Stomach smooth muscle (tissue), 2 donors: ENCODE measurements around the gene NXPE3.

Source experiments
- H3K27ac ChIP-seq: one replicate; pipeline ENCODE4 v1.7.0; 2013; ENCODE audit warnings: mild to moderate bottlenecking, low read length, inconsistent platforms
- H3K27me3 ChIP-seq, 2 donors: one replicate each; pipeline ENCODE4 v1.7.0; 2013; ENCODE audit warnings: low read length in 2 of 2; ENCODE audit not compliant: insufficient read depth in 2 of 2, control insufficient read depth in 1 of 2
- H3K36me3 ChIP-seq, 2 donors: one replicate each; pipeline ENCODE4 v1.7.0; 2013; ENCODE audit warnings: low read length in 2 of 2; ENCODE audit not compliant: control insufficient read depth in 2 of 2, insufficient read depth in 2 of 2
- H3K4me1 ChIP-seq: one replicate; pipeline ENCODE4 v1.7.0; 2013; ENCODE audit warnings: low read length; ENCODE audit not compliant: control insufficient read depth, insufficient read depth
- H3K4me3 ChIP-seq, 2 donors: one replicate each; pipeline ENCODE4 v1.7.0; 2013; ENCODE audit warnings: low read length in 2 of 2
- H3K9ac ChIP-seq, 2 donors: one replicate each; pipeline ENCODE4 v1.7.0; 2013; ENCODE audit warnings: low read length in 2 of 2, mild to moderate bottlenecking in 1 of 2
- H3K9me3 ChIP-seq, 2 donors: one replicate each; pipeline ENCODE4 v1.7.0; 2013; ENCODE audit warnings: low read length in 2 of 2; ENCODE audit not compliant: control insufficient read depth in 2 of 2
- donor health status: healthy.
- donor health status: Pancreatic carcinoma.

NXPE3 gene

GRCh38 chr3:101851850-101852714 lies 73.1 kb downstream of the NXPE3 start:
- H3K36me3 ChIP-seq = peaks cover 48 to 51% of the 10 kb centered on the region in 2 donors
- peaks cover 26% of the 10 kb centered on the region for H3K4me1 ChIP-seq
- H3K9ac ChIP-seq = peak overlapping the region; percentile 77 to 95
- H3K9me3 ChIP-seq = no peaks in the 10 kb centered on the region
- no peaks in the 10 kb centered on the region for H3K27me3 ChIP-seq
- H3K4me3 ChIP-seq = peak overlapping the region; percentile 80 to 83
- H3K27ac ChIP-seq = peak overlapping the region; percentile 95

GRCh38 chr3:101852983-101853840 lies 74.2 kb downstream of the NXPE3 start:
- peak overlapping the region; percentile 41 to 44 for H3K4me3 ChIP-seq
- H3K4me1 ChIP-seq = peaks cover 22% of the 10 kb centered on the region
- no peaks in the 10 kb centered on the region for H3K27me3 ChIP-seq
- H3K27ac ChIP-seq = peak overlapping the region; percentile 12
- H3K9me3 ChIP-seq = no peaks in the 10 kb centered on the region
- no peak overlapping the region for H3K9ac ChIP-seq
- peaks cover 55 to 60% of the 10 kb centered on the region in 2 donors for H3K36me3 ChIP-seq

- no peaks in the 10 kb centered on the region for H3K9me3 ChIP-seq
- no peaks in the 10 kb centered on the region for H3K27me3 ChIP-seq
- no peak overlapping the region for H3K27ac ChIP-seq
- H3K36me3 ChIP-seq = peaks cover 55 to 67% of the 10 kb centered on the region in 2 donors
- H3K9ac ChIP-seq = no peak overlapping the region
- peaks cover 20% of the 10 kb centered on the region for H3K4me1 ChIP-seq
- H3K4me3 ChIP-seq = peak overlapping the region in 1 of 2 donors; percentile 41
Observed at GRCh38 chr3:101853982-101854381, 75.0 kb downstream of the NXPE3 start.

GRCh38 chr3:101854608-101855304 lies 75.7 kb downstream of the NXPE3 start:
- Histone ChIP-seq H3K4me1 (peaks cover 20% of the 10 kb centered on the region), H3K4me3 (no peak overlapping the region), H3K27ac (peak overlapping the region; percentile 3), H3K9me3 (no peaks in the 10 kb centered on the region), H3K9ac (no peak overlapping the region), H3K36me3 (peaks cover 61 to 74% of the 10 kb centered on the region in 2 donors), H3K27me3 (no peaks in the 10 kb centered on the region)

GRCh38 chr3:101857301-101857741 lies 78.3 kb downstream of the NXPE3 start:
- Histone ChIP-seq H3K9me3 (no peaks in the 10 kb centered on the region), H3K4me3 (peak overlapping the region; percentile 6 to 44), H3K27ac (no peak overlapping the region), H3K9ac (no peak overlapping the region), H3K36me3 (peaks cover 61 to 84% of the 10 kb centered on the region in 2 donors), H3K4me1 (peaks cover 12% of the 10 kb centered on the region), H3K27me3 (no peaks in the 10 kb centered on the region)

- H3K27me3 ChIP-seq = no peaks in the 10 kb centered on the region
- no peak overlapping the region for H3K9ac ChIP-seq
- H3K27ac ChIP-seq = no peak overlapping the region
- H3K9me3 ChIP-seq = no peaks in the 10 kb centered on the region
- peaks cover 51 to 73% of the 10 kb centered on the region in 2 donors for H3K36me3 ChIP-seq
- H3K4me1 ChIP-seq = peaks cover 6% of the 10 kb centered on the region
- no peak overlapping the region for H3K4me3 ChIP-seq
Observed at GRCh38 chr3:101858464-101859030, 79.5 kb downstream of the NXPE3 start.

- Histone ChIP-seq H3K9ac (no peak overlapping the region), H3K27me3 (no peaks in the 10 kb centered on the region), H3K9me3 (no peaks in the 10 kb centered on the region), H3K4me1 (peaks cover 5% of the 10 kb centered on the region), H3K4me3 (no peak overlapping the region), H3K27ac (no peak overlapping the region), H3K36me3 (peaks cover 39 to 59% of the 10 kb centered on the region in 2 donors)
Observed at GRCh38 chr3:101859882-101860448, 81.0 kb downstream of the NXPE3 start.

GRCh38 chr3:101861212-101861788 lies 82.3 kb downstream of the NXPE3 start:
- H3K4me3 ChIP-seq = no peak overlapping the region
- H3K27ac ChIP-seq = no peak overlapping the region
- no peaks in the 10 kb centered on the region for H3K27me3 ChIP-seq
- H3K4me1 ChIP-seq = peaks cover 5% of the 10 kb centered on the region
- H3K36me3 ChIP-seq = peaks cover 27 to 48% of the 10 kb centered on the region in 2 donors
- H3K9me3 ChIP-seq = no peaks in the 10 kb centered on the region
- no peak overlapping the region for H3K9ac ChIP-seq

- no peak overlapping the region for H3K27ac ChIP-seq
- H3K9ac ChIP-seq = no peak overlapping the region
- H3K36me3 ChIP-seq = peaks cover 22 to 42% of the 10 kb centered on the region in 2 donors
- peaks cover 5% of the 10 kb centered on the region for H3K4me1 ChIP-seq
- no peaks in the 10 kb centered on the region for H3K27me3 ChIP-seq
- H3K9me3 ChIP-seq = no peaks in the 10 kb centered on the region
- no peak overlapping the region for H3K4me3 ChIP-seq
Observed at GRCh38 chr3:101861789-101862415, 82.9 kb downstream of the NXPE3 start.
